Activated CD4-positive, alpha-beta T cell treated with anti-CD3 and anti-CD28 coated beads, Interleukin-2, amount 50 U/mL, for 24 hours (primary cell): Measurements from ENCODE around the gene PNPLA2.
A peak's percentile ranks its signal among the peaks of the same experiment; 100 is the strongest.

Experiments
- DNase-seq, 2 donors: peaks; one replicate each; pipeline ENCODE4 v3.0.0-alpha.2; 2020; ENCODE audit warnings: low read depth in 1 of 2, low spot score in 1 of 2

Gene PNPLA2

GRCh38 chr11:813456-814096 is 5.1 kb upstream of the PNPLA2 start:
- DNase-seq, result no peak

- no peak for DNase-seq
Measured at GRCh38 chr11:815675-816432, 2.9 kb upstream of the PNPLA2 start.

GRCh38 chr11:816433-816779 is 2.3 kb upstream of the PNPLA2 start:
- no peak for DNase-seq

- DNase-seq, result peak; percentile 83 to 86
Measured at GRCh38 chr11:819129-819931, 616 bp downstream of the PNPLA2 start.

GRCh38 chr11:819943-820649 is 1.4 kb downstream of the PNPLA2 start:
- DNase-seq, result peak; percentile 74 to 87

GRCh38 chr11:820655-821511 is 2.2 kb downstream of the PNPLA2 start:
- DNase-seq, result no peak

- no peak for DNase-seq
Measured at GRCh38 chr11:821512-822371, 3.0 kb downstream of the PNPLA2 start.

- DNase-seq, result no peak
Measured at GRCh38 chr11:823441-824291, 5.0 kb downstream of the PNPLA2 start.

GRCh38 chr11:824292-824880 is 5.7 kb downstream of the PNPLA2 start:
- no peak for DNase-seq

GRCh38 chr11:824942-825341 is 6.2 kb downstream of the PNPLA2 start:
- DNase-seq, result no peak

GRCh38 chr11:825366-826226 is 6.9 kb downstream of the PNPLA2 start:
- no peak for DNase-seq

GRCh38 chr11:826227-826621 is 7.5 kb downstream of the PNPLA2 start:
- no peak for DNase-seq

- no peak for DNase-seq
Measured at GRCh38 chr11:826836-827145, 8.1 kb downstream of the PNPLA2 start.

- DNase-seq, result no peak
Measured at GRCh38 chr11:827146-827896, 8.6 kb downstream of the PNPLA2 start.

- no peak for DNase-seq
Measured at GRCh38 chr11:827897-828192, 9.1 kb downstream of the PNPLA2 start, which contains the start of gene CRACR2B. TSS of gene CRACR2B (plus strand) at chr11:827919. CDS start at chr11:828608, 689 bp downstream.

GRCh38 chr11:828506-829175 is 9.9 kb downstream of the PNPLA2 start:
- DNase-seq, result no peak
